ENCODE measurements around the gene PHLPP2.

- TF ChIP-seq POLR2A (IDR thresholded peaks at IDR 0.05; ENCODE audit: low read depth, low read length), result no peak
- TF ChIP-seq SPI1 (IDR thresholded peaks at IDR 0.05; ENCODE audit: low read depth, low read length), result no peak
- no peak for TF ChIP-seq POLR2AphosphoS5 (IDR thresholded peaks at IDR 0.05; ENCODE audit: low read depth, low read length)
- no peak for TF ChIP-seq TAF1 (IDR thresholded peaks at IDR 0.05; ENCODE audit: low read depth, low read length)
These were observed 77.1 kb downstream of the PHLPP2 start for GRCh38 chr16:71647391-71647790.

All from GM12891 (cell line).